GM18519 (cell line): Measurements from ENCODE around the gene NFKBIZ.

Experiments
- ATAC-seq: cut with Tn5 transposase; IDR thresholded peaks from one replicate; pipeline ENCODE4 v1.9.1; 2021; ENCODE audit warnings: mild to moderate bottlenecking, moderate library complexity; ENCODE audit not compliant: unreplicated experiment, low FRiP score

The NFKBIZ gene, protein sequence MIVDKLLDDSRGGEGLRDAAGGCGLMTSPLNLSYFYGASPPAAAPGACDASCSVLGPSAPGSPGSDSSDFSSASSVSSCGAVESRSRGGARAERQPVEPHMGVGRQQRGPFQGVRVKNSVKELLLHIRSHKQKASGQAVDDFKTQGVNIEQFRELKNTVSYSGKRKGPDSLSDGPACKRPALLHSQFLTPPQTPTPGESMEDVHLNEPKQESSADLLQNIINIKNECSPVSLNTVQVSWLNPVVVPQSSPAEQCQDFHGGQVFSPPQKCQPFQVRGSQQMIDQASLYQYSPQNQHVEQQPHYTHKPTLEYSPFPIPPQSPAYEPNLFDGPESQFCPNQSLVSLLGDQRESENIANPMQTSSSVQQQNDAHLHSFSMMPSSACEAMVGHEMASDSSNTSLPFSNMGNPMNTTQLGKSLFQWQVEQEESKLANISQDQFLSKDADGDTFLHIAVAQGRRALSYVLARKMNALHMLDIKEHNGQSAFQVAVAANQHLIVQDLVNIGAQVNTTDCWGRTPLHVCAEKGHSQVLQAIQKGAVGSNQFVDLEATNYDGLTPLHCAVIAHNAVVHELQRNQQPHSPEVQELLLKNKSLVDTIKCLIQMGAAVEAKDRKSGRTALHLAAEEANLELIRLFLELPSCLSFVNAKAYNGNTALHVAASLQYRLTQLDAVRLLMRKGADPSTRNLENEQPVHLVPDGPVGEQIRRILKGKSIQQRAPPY

DNA sequence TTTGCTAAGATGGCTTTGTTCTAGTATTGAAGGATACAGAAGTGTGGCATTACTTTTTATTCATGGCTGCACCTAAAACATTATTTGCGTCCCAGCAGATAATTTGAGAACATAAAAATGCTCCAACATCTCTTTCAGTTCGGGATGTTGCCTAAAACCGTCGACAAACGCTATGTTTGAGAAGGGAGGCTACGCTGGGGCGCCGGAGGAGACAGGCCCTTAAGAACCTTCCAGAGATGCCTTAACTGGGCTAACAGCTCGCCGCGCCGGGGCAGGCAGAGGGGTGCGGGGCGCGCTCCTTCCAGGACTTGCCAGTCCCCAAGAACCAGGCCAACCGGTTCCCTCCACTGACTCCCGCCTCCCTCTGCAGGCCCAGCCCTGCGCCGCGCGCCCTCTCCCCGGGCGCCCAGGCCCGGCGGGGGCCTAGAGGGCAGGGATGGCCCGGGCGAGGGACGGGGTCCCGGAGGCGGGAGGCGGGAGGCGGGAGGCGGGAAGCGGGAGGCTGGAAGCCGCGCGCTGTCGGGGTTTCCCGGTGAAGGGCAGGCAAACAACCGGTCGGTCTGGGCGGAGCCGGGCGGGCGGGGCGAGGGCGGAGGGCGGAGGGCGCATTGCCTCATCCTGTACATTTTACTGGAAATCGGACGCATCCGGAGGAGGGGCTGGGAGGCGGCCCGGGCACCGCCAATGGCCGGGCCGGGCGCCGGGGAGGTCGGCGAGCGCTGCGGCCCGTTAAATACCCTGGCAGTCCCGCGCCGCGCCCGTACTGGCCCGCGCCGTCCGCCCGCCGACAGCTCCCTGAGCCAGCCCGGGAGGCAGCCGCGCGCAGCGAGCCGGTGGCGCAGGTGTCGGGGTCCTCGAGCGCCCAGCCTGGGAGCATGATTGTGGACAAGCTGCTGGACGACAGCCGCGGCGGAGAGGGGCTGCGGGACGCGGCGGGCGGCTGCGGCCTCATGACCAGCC is at the start of gene NFKBIZ:
Gene NFKBIZ (plus strand): TSS at position 761 of the 960 bp plus-strand sequence. CDS start 115 bp downstream, at position 876.
- ATAC-seq = peak; percentile 46

DNA sequence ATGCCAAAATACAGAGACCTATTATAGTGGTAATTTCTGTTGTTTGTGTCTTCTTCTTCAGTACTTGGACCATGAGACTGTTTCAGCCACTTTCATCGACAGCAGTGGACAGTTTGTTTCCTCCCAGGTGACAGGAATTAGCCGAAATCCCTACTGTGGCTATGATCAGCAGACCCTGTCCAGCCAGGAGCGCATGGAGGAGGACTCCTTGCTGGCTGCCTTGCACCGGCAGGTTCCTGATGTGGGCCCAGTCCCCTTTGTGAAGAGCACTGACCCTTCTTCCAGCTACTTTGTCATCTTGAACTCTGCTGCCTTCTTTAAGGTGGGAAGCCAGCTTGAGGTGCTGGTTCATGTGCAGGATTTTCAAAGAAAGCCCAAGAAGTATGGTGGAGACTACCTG is 48.1 kb upstream of the NFKBIZ start:
- no peak for ATAC-seq

DNA sequence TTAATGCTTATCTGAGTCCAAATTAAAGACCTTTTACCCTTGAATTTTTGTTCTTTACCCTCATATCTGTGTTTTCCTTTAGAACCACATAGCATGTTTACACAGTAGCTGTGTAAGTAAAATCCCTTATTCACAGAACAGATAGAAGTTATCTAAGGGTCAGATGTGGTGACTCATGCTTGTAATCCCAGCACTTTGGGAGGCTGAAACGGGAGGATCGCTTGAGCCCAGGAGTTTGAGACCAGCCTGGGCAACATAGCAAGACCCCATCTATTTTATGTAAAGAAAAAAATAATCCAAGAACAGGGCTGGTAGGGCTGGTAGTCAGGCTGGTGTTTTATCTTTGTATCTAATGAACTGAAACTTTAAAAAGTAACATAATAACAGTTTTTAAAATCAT is 47.1 kb upstream of the NFKBIZ start:
- ATAC-seq = no peak

DNA sequence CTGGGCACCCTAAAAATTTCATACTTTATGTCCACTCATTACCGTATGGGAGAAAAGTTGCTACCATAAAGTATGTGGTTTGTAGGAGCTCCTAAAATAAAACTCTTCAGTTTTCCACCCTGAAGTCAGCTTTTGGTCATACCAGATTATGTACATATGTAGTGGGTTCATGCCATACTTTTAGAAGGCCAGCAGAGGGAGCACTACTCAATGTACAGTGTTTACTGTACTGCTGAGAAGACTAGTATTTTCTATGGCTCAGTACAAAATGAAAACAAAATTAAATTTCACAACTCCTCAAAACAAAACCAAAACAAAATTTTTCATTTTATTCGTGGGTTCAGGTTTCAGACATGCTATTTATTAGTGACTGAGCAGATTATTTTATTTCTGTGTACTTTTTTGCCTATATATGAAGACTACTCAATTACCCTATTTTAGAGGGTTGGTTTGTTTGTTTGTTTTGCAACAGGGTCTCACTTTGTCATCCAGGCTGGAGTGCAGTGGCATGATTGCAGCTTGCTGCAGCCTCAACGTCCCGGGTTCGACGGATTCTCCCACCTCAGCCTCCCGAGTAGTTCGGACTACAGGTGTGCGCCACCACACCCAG is 46.0 kb upstream of the NFKBIZ start:
- ATAC-seq = peak; percentile 89

DNA sequence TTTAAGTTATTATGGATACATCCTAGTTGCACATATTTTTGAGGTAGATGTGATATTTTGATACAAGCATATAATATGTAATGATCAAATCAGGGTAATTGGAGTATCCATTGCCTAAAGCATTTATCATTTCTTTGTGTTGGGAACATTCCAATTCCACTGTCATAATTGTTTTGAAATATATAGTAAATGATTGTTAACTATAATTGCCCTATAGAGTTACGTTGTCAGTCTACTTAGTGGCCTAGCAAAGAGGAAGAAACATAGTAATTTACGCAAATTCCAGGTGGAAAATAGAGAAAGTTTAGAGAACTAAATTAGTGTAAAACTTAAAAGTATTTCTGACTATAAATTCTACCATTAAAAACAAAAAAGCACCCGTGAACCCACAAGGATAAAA is 45.4 kb upstream of the NFKBIZ start:
- no peak for ATAC-seq

DNA sequence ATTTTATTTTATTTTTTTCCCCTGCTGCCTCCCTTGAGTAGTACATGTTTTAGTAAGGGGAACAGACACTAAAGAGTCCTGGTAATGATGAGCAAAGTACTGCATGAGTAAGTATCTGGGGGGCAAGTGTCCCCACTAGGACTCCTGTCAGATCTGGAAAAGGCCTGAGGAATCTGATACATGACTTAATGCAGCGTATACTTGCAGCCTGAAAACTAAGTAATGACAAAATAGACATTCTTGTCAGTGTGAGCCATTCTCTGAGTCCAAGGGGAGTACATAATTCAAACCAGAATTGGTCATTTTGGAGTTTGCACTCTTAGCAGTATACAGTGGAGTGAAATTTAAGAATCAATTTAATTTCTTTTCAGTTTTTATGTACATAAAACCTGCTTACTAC is 42.8 kb upstream of the NFKBIZ start:
- ATAC-seq = no peak

DNA sequence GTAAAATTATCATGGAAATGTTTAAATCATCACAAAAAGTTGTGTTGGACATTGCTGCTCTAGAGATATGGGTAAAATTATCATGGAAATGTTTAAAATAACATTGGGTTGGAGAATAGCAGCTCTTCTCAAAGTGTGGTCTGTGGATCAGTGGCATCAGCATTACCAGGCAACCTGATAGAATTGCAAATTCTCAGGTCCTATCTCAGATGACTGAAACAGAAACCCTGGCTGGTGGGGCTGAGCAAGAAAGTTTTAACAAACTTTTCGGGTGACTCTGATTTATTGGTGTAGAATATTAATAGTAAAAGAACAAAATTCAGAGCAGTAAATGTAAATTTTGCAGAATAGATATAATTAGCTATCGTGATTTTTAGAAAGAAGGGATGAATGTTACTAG is 41.4 kb upstream of the NFKBIZ start:
- ATAC-seq = peak; percentile 70

DNA sequence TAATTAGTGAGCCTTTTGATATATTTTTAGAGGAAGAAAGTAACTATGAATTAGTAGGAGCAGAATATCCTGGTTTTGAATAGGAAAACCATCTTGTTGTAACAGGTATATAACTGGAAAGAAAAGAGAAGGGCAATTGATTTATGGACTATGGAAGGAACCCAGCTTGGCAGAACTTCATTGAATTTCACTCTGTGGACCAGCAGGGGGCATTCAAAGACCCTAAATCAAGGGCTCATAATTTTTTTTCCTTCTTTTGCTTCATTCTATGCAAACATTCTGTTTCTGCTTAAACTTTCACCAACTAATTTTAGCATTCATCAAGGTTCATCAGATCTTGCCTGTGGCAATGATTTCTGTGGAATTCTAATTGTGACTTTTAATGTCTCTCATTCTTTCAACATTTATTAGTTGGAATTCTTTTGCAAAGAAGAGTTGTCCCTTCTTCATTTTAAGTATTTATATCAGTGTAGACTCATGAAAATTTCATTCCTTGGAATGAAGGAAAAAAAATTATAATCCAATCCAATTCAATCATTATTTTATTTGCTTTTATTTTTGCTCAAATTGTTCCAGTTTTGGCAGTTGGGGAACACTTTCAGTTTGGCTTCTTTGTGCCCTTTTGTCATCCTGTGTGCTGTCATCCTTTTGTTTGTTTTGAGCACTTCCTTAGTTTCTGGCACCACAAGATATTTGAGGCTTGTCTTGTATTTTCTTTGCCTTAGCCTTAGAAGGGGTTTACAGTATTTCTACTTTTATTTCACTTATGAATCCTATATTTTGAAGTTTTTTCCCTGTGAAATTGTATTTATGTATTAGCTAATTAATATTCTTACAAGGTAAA is 39.9 kb upstream of the NFKBIZ start:
- ATAC-seq = no peak

DNA sequence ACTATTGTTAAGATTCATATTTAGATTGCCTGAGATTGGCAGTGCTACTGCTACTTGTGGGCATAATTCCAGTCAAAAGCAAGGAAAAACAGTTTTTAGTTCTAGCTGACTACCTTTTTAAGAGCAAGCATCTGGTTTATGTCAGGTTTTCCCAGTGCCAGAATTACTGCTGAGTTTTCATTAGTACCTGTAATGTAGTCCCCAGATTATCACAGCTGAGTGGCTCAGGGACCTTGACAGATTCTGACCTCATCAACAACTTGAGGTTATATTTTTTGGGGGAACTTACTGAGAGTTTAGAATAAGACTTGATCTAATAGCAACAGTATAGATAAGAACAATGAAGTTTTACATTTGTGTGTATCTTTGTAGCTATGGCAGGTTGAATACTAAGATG is 39.3 kb upstream of the NFKBIZ start:
- no peak for ATAC-seq

DNA sequence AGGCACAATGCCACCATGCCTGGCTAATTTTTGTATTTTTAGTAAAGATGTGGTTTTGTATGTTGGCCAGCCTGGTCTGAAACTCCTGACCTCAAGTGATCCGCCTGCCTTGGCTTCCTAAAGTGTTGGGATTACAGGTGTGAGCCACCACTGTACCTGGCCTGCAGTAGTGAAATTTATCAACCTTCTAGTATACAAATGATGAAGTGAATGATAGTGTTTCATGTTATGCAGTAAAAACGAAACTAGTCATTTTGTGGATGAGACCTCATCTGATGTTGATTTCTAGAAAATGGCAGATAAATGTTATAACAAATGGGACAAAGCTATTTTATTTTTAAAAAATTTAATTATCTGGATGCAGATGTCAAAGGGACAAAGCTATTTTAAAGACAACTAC is 37.4 kb upstream of the NFKBIZ start:
- no peak for ATAC-seq

DNA sequence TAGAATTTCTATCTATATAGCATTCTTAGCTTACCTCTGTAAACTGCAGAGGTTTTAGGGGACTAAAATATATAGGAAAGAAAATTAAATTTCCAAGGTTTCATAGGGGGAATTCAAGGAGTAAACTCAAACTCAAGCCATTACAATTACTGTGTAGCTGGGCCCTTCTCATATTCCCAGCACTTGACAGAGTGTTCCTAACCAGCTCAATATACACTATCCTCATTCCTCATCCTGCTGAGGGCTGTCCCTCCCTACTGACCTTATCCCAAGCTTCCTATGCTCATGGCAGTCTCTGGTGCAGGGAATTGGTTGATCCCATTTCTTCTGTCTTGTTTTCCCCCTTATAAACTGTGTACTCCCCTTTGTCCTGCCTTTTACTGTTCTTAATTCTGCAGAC is 36.4 kb upstream of the NFKBIZ start:
- ATAC-seq = no peak

DNA sequence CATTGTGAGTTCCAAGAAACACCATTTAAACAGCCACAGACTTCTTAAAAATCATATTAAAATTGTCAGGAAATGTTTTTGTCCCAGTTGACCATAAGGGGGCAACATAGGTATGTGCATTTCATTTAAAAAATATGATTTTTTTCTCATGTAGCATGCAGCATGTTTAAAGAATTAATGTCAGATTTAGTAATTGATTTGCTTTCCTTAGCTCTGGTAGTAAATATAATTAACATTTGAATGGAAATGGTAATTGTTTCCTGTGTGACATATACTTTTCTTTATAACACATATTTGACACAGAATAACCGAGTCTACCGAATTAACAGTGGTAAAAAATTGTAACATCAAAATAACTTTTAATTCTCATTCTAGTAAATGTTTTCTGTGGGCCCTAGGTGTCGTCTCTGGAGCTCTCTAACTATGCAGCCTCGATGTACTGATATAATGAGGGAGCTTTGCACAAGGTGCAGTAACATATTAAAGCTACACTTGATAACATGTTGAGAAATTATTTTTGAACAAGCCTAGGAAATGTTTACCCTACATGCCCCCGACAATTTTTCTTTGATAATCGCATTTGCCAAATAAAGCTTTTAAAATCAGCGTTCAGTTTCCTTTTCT is 35.4 kb upstream of the NFKBIZ start:
- no peak for ATAC-seq

DNA sequence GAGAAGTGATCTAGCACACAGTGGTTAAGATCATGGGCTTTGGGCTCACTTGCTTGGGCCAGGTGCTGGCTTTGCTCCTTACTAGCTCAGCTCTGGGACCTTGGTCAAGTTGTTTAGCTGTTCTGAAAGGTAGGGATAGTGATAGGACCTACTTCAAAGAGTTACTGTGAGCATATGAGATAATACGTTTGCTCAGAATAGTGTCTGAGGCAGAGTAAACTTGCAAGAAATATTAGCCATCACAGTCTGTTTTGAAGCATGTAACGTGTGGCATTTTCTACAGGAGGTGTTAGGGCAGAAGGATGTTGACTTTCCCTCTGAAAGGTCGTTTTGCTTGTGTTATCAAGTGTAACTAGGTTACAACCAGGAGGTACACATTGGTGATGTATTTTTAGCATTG is 34.5 kb upstream of the NFKBIZ start:
- no peak for ATAC-seq

DNA sequence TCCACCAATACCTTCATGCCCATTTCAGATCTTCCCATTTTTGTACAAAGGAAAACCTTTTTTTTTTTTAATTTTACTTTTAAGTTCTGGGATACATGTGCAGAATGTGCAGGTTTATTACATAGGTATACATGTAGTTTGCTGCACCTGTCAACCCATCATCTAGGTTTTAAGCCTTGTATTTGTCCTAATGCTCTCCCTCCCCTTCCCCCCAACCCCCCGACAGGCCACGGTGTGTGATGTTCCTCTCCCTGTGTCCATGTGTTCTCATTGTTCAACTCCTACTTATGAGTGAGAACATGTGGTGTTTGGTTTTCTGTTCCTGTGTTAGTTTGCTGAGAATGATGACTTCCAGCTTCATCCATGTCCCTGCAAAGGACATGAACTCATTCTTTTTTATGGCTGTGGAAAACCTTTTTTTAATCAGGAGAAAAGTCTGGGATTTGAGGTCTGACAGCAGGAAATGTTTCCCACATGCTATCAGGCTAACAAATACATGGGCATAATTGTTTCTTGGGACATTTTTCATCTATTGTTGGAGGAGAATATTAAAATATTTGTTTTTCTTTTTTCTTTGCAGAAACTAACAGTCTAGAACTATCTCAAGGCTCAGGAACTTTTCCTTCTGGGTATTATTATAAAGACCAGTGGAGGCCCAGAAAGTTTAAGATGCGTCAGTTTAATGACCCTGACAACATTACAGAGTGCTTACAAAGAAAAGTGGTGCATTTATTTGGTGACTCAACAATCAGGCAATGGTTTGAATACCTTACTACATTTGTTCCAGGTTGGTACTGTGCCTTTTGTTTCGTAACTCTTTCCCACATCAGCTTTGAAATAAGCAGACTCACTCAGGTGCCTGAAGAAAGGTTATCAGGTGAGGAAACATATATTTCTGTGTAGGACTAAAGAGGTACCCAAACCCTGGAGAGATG is 32.8 kb upstream of the NFKBIZ start:
- ATAC-seq = no peak

DNA sequence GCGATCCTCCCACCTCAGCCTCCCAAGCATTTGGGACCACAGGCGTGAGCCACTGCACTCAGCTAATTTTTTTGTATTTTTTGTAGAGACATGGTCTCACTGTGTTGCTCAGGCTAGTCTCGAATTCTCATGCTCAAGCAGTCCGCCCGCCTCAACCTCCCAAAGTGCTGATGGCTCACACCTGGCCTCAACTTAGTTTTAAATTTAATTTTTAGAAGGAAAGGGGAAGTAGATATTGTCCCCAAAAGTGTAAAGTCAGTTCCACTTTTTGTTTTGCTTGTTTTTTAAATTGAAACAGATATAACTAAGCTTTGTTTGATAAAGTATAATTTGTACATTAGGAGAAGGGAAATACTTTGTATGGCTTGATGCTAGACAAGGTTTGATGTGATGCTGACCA is 31.3 kb upstream of the NFKBIZ start:
- ATAC-seq = no peak

DNA sequence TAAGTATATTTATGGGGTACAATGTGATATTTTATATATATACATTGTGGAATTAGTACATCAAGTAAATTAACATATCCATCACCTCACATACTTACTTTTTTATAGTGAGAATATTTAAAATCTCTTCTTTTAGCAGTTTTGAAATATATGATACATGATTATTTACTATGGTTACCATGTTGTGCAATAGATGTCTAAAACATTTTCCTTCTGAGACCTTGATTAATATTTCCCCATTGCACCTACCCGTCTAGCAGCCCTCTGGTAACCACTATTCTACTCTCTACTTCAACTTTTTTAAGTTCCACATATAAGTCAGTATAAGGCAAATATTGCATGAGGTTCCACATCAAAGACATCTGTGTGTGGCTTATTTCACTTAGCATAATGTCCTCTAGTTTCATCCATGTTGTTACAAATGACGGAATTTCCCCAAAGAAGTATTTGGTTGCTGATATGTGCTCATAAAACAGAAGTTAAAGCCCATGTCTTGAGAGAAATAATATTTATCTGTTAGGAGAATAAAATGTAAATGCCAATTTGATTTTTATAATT is 29.6 kb upstream of the NFKBIZ start:
- ATAC-seq = peak; percentile 54

DNA sequence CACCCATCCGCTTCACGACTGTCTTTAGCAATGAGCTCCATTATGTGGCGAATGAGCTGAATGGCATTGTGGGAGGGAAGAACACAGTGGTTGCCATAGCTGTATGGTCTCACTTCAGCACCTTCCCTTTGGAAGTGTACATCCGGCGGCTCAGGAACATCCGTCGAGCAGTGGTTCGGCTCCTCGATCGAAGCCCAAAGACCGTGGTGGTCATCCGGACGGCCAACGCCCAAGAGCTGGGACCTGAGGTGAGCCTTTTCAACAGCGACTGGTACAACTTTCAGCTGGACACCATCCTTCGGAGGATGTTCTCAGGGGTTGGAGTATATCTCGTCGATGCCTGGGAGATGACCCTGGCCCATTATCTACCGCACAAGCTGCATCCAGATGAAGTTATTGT is 27.8 kb upstream of the NFKBIZ start:
- ATAC-seq = no peak

DNA sequence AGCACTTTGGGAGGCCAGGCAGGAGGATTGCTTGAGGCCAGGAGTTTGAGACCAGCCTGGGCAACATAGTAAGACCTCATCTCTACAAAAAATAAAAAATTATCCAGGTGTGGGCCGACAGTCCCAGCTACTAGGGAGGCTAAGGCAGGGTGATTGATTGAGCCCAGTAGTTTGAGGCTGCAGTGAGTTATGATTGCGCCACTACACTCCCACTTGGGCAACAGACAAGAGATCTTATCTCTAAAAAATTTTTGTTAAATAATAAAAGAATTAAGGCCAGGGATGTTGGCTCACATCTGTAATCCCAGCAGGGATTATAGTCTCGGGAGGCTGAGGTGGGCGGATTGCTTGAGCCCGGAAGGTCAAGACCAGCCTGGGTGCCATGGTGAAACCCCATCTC is 25.8 kb upstream of the NFKBIZ start:
- no peak for ATAC-seq
